CD14-positive monocyte (primary cell): ENCODE results near the gene ELMO3. TPM values are rescaled to one million over a fixed set of nuclear protein-coding genes. Genes with fewer than 3 reads are reported as not detected.
A peak's percentile ranks its signal among the peaks of the same experiment; 100 is the strongest.

Experiments used
- DNase-seq, 3 donors: peaks; one replicate each; pipeline ENCODE4 v3.0.0-alpha.2; 2011 to 2022
- H2AFZ ChIP-seq: 2 replicates; pipeline ENCODE4 v1.6.0; 2012; ENCODE audit warnings: mild to moderate bottlenecking, low read depth, low read length, inconsistent platforms; ENCODE audit not compliant: insufficient read depth, poor library complexity, severe bottlenecking
- H3K27ac ChIP-seq, 2 donors: 1 replicate in 1 of 2; 2 replicates in 1 of 2; pipeline ENCODE4 v1.5.1; 2012 to 2013; ENCODE audit warnings: low read length in 2 of 2, control low read depth in 1 of 2, inconsistent platforms in 1 of 2, low read depth in 1 of 2, mild to moderate bottlenecking in 1 of 2
- H3K27me3 ChIP-seq, 2 donors: one replicate each; pipeline versions ENCODE4 v1.6.0 to v1.6.1; 2011 to 2013; ENCODE audit warnings: low read length in 2 of 2; ENCODE audit not compliant: control insufficient read depth in 2 of 2, insufficient read depth in 2 of 2
- H3K36me3 ChIP-seq, 2 donors: replicated peaks in 1 of 2; 1 replicate in 1 of 2; 2 replicates in 1 of 2; pipeline versions ENCODE4 v1.5.1 to v1.6.1; 2012 to 2013; ENCODE audit warnings: low read length in 2 of 2, control low read depth in 1 of 2, inconsistent platforms in 1 of 2, mild to moderate bottlenecking in 1 of 2; ENCODE audit not compliant: insufficient read depth in 2 of 2, control insufficient read depth in 1 of 2
- H3K4me1 ChIP-seq, 2 donors: 1 replicate in 1 of 2; 2 replicates in 1 of 2; pipeline versions ENCODE4 v1.5.1 to v1.6.1; 2012 to 2013; ENCODE audit warnings: low read length in 2 of 2, control low read depth in 1 of 2, inconsistent platforms in 1 of 2, mild to moderate bottlenecking in 1 of 2, moderate library complexity in 1 of 2; ENCODE audit not compliant: insufficient read depth in 2 of 2, control insufficient read depth in 1 of 2
- H3K4me2 ChIP-seq: replicated peaks from 2 replicates; pipeline ENCODE3; 2012; ENCODE audit warnings: low read length, moderate library complexity, mild to moderate bottlenecking; ENCODE audit not compliant: poor library complexity, severe bottlenecking; ENCODE audit errors: extremely low read depth
- H3K4me3 ChIP-seq, 3 experiments: fragments of 200-600 bp in 1 of 3; sonication (generic) in 1 of 3; replicated peaks in 1 of 3; 1 replicate in 2 of 3; 2 replicates in 1 of 3; pipeline ENCODE4 v1.5.1; 2011 to 2013; ENCODE audit warnings: low read length in 3 of 3, mild to moderate bottlenecking in 3 of 3, control low read depth in 2 of 3, low read depth in 2 of 3, inconsistent platforms in 1 of 3, moderate library complexity in 1 of 3
- H3K79me2 ChIP-seq: 2 replicates; pipeline ENCODE4 v1.6.0; 2012; ENCODE audit warnings: mild to moderate bottlenecking, control low read depth, inconsistent platforms, low read length, moderate library complexity; ENCODE audit not compliant: insufficient read depth
- H3K9ac ChIP-seq: 2 replicates; pipeline ENCODE4 v1.6.0; 2017; ENCODE audit warnings: low read length, mild to moderate bottlenecking; ENCODE audit not compliant: insufficient read depth, poor library complexity, severe bottlenecking
- H3K9me3 ChIP-seq, 2 donors: replicated peaks in 1 of 2; 1 replicate in 1 of 2; 2 replicates in 1 of 2; pipeline versions ENCODE4 v1.5.1 to v1.6.1; 2012 to 2013; ENCODE audit warnings: low read length in 2 of 2, control low read depth in 1 of 2; ENCODE audit not compliant: control insufficient read depth in 1 of 2, insufficient read depth in 1 of 2
- H4K20me1 ChIP-seq: 2 replicates; pipeline ENCODE4 v1.6.0; 2012; ENCODE audit warnings: mild to moderate bottlenecking, low read length, control low read depth, moderate library complexity; ENCODE audit not compliant: insufficient read depth
- H3K27ac Mint-ChIP-seq, 7 donors: one replicate each; pipeline ENCODE4 v1.8.0; 2020; ENCODE audit warnings: mild to moderate bottlenecking in 7 of 7, mixed read lengths in 7 of 7, moderate library complexity in 6 of 7, inconsistent platforms in 2 of 7
- H3K27me3 Mint-ChIP-seq, 3 donors: one replicate each; pipeline ENCODE4 v1.8.0; 2021 to 2022; ENCODE audit warnings: low read depth in 3 of 3, mild to moderate bottlenecking in 3 of 3, mixed read lengths in 3 of 3, moderate library complexity in 3 of 3, inconsistent platforms in 1 of 3
- H3K36me3 Mint-ChIP-seq, 2 donors: one replicate each; pipeline ENCODE4 v1.8.0; 2020; ENCODE audit warnings: mixed read lengths in 2 of 2, inconsistent platforms in 1 of 2, mild to moderate bottlenecking in 1 of 2
- H3K4me1 Mint-ChIP-seq: one replicate; pipeline ENCODE4 v1.8.0; 2020; ENCODE audit warnings: mild to moderate bottlenecking, mixed read lengths
- H3K4me3 Mint-ChIP-seq, 2 donors: one replicate each; pipeline ENCODE4 v1.8.0; 2020; ENCODE audit warnings: mild to moderate bottlenecking in 2 of 2, mixed read lengths in 2 of 2, moderate library complexity in 1 of 2
- H3K9me3 Mint-ChIP-seq, 7 donors: one replicate each; pipeline ENCODE4 v1.8.0; 2020 to 2022; ENCODE audit warnings: mixed read lengths in 7 of 7, mild to moderate bottlenecking in 6 of 7, moderate library complexity in 6 of 7, inconsistent platforms in 2 of 7
- WGBS: methylation state at CpG from one replicate; pipeline ENCODE4 v1.1.5; 2013; ENCODE audit warnings: missing lambda C conversion rate; ENCODE audit not compliant: insufficient coverage; 5-methylcytosine and 5-hydroxymethylcytosine counted together
- intact Hi-C, 2 donors: fragments of 100-400 bp; cut with micrococcal nuclease; formaldehyde crosslinking; loops; one replicate each; pipeline versions ENCODE4 v1.15.0 to v1.15.1; 2023
- polyA minus RNA-seq: library from RNA; depleted of rRNA, polyadenylated mRNA; stranded (reverse); fragments of >200 nt; gene quantifications from 2 replicates; pipeline ENCODE4 v1.2.3, GENCODE V29; 2012
- polyA plus RNA-seq, 3 donors: library from polyadenylated mRNA; depleted of rRNA in 1 of 3; unstranded in 2 of 3; stranded (reverse) in 1 of 3; fragments of 300-500 nt in 2 of 3; fragments of >200 nt in 1 of 3; fragmentation: Illumina TruSeq in 2 of 3; gene quantifications; 1 replicate in 2 of 3; 2 replicates in 1 of 3; pipeline ENCODE4 v1.2.3, GENCODE V29; 2012 to 2021
- total RNA-seq, 12 experiments: library from RNA in 1 of 12; stranded (reverse) in 1 of 12; fragments of 120-200 nt in 1 of 12; gene quantifications; one replicate each; pipeline ENCODE4 v1.2.4 and lab custom pipeline; 2013 to 2026; ENCODE audit warnings: mixed read lengths in 6 of 12, inconsistent platforms in 1 of 12
- TF ChIP-seq, protein P1 (sequence below): fragments of 200-600 bp; IDR thresholded peaks from one replicate; pipeline ENCODE4 v1.8.0; 2022; ENCODE audit warnings: antibody characterized with exemption, mild to moderate bottlenecking

The ELMO3 gene
- total RNA-seq (2013) = 1.9 TPM
- polyA plus RNA-seq (1 to 10 TPM in 1 of 3 donors, under 1 TPM in 1, not detected in 1; 0.15 to 7.0 TPM), polyA minus RNA-seq (0.96 and 1.7 TPM in 2 replicates), total RNA-seq (lab: John Stamatoyannopoulos, UW) (1.2 to 6.2 (median 3.9) reads per million in 11 experiments)

DNA sequence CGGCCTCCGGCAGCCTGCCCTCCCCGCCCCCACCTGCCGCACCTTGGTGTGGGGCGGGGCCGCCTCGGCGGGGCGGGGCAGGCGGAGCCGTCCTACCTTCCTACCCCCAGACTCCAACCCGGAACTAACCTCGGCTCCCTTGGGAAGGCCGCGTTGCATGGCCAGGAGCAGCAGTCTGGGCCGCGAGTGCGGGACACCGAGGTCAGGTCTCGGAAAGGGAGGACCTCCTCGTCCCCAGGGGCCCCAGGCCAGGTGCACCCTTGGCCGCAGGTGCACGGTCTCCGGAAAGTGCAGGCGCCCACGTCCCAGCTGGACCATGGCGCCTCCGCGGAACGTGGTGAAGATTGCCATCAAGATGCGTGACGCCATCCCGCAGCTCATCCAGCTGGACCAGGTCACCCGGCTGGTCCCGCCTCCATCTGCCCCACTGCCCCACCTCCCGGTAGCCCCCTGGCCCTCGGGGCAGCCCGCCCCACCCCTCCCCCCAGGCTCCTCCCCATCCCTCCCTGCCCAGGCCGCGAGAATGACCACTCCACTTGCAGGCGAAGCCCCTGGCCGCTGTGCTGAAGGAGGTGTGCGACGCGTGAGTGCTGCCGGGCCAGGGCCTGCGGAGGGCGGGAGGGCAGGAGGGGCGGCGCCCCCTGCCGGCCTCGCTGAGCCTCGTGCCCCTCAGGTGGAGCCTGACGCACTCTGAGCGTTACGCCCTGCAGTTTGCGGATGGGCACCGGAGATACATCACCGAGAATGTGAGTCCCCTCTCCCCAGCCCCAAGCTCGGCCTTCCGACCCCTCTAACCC is at the start of gene ELMO3:
TSS of gene ELMO3 (plus strand) at position 121 of the 797 bp plus-strand sequence. CDS start at position 317, 196 bp downstream.
- Histone ChIP-seq H3K4me1 (no peaks in the 10 kb centered on the region), H4K20me1 (peaks cover 57% of the 10 kb centered on the region), H3K27me3 (no peaks in the 10 kb centered on the region), H3K9me3 (no peaks in the 10 kb centered on the region), H3K9ac (no peak within 1 kb of the TSS), H3K4me2 (no peak within 1 kb of the TSS), H2AFZ (no peak within 1 kb of the TSS), H3K4me3 (no peak within 1 kb of the TSS), H3K79me2 (peaks cover 8% of the 10 kb centered on the region), H3K27ac (peak within 1 kb of the TSS in 1 of 2 donors; percentile 26), H3K36me3 (peaks cover 78 to 91% of the 10 kb centered on the region in 2 donors)
- Mint-ChIP-seq H3K9me3 (no peaks in the 10 kb centered on the region), H3K36me3 (peaks cover 71 to 88% of the 10 kb centered on the region in 2 donors), H3K4me3 (peak within 1 kb of the TSS; percentile 3 to 58), H3K27ac (peak within 1 kb of the TSS in 3 of 7 donors; percentile 46 to 81 (median 79)), H3K27me3 (peaks cover 0 to 2% (median 1%) of the 10 kb centered on the region in 3 donors), H3K4me1 (peaks cover 15% of the 10 kb centered on the region)
- WGBS = 88% methylated on average over 44 of the region's 61 CpGs
- intact Hi-C loops = no loop called here
- TF ChIP-seq, protein P1, sequence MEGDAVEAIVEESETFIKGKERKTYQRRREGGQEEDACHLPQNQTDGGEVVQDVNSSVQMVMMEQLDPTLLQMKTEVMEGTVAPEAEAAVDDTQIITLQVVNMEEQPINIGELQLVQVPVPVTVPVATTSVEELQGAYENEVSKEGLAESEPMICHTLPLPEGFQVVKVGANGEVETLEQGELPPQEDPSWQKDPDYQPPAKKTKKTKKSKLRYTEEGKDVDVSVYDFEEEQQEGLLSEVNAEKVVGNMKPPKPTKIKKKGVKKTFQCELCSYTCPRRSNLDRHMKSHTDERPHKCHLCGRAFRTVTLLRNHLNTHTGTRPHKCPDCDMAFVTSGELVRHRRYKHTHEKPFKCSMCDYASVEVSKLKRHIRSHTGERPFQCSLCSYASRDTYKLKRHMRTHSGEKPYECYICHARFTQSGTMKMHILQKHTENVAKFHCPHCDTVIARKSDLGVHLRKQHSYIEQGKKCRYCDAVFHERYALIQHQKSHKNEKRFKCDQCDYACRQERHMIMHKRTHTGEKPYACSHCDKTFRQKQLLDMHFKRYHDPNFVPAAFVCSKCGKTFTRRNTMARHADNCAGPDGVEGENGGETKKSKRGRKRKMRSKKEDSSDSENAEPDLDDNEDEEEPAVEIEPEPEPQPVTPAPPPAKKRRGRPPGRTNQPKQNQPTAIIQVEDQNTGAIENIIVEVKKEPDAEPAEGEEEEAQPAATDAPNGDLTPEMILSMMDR = peak; percentile 23
- DNase-seq = no peak

DNA sequence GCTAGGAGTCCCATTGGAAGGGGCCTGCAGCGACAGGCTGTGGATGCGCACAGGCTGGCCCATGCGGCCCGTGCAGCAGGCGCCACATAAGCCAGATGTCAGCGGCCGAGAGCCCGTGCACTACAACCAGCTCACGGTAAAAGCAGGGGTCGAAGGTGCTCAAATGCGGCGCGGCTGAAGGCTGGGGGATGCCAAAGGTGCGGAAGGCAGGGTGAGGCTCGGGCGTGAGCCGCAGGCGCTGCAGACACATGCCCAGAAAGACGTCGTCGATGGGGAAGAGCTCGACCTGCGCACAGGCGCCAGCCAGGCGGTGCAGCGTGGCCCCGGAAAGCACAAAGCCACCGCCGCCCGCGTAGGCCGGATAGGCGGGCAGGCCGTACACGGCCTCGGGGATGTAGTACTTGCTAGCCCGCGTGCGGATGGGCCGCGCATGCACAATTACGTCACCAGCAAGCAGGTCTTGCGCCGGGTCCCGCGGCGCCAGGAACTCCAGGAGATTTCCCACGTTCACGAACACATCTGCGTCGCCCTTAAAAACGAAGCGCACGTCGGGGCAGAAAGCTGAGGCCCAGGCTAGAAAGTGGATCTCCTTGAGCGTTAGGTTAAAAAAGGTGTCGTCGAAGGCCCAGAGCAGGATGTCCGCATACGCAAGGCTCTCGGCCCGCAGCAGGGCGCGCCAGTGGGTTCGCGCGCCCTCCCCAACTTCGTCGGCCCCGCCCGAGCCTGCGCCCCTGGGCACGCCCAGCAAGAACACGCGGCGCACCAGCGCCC is 49.5 kb upstream of the ELMO3 start:
- Histone ChIP-seq H3K27me3 (peaks cover 13 to 50% of the 10 kb centered on the region in 2 donors), H3K4me3 (no peak overlapping the region), H3K79me2 (no peaks in the 10 kb centered on the region), H4K20me1 (peaks cover 86% of the 10 kb centered on the region), H3K4me1 (peaks cover 8 to 17% of the 10 kb centered on the region in 2 donors), H3K27ac (no peak overlapping the region), H3K9ac (no peak overlapping the region), H3K36me3 (peaks cover 45 to 48% of the 10 kb centered on the region in 2 donors), H3K9me3 (peaks cover 9 to 18% of the 10 kb centered on the region in 2 donors), H3K4me2 (peak overlapping the region; percentile 66), H2AFZ (no peak overlapping the region)
- peaks cover 13% of the 10 kb centered on the region for H3K4me1 Mint-ChIP-seq
- peaks cover 51 to 54% of the 10 kb centered on the region in 2 donors for H3K36me3 Mint-ChIP-seq
- TF ChIP-seq, protein P1 = no peak
- H3K27me3 Mint-ChIP-seq = peaks cover 37 to 57% (median 51%) of the 10 kb centered on the region in 3 donors
- H3K9me3 Mint-ChIP-seq = peaks cover 7 to 19% (median 12%) of the 10 kb centered on the region in 7 donors
- intact Hi-C loops = no loop called here
- H3K4me3 Mint-ChIP-seq = peak overlapping the region in 1 of 2 donors; percentile 66
- no peak for DNase-seq
- WGBS = 80% methylated on average over 77 of the region's 77 CpGs
- peak overlapping the region in 1 of 7 donors; percentile 68 for H3K27ac Mint-ChIP-seq
